Coronary artery (tissue), 2 donors: ENCODE data around the gene KRT27.

Source experiments
- DNase-seq: peaks from one replicate; pipeline ENCODE4 v3.0.0-alpha.2; 2017; ENCODE audit warnings: low spot score
- H3K27ac ChIP-seq, 2 donors: fragments of 200-600 bp; sonication (generic); one replicate each; pipeline ENCODE4 v1.5.1; 2016 to 2019
- H3K4me3 ChIP-seq: fragments of 200-600 bp; sonication (generic); 2 replicates; pipeline ENCODE4 v1.5.1; 2016; ENCODE audit warnings: mild to moderate bottlenecking, moderate library complexity
- CTCF ChIP-seq: fragments of 200-600 bp; sonication (generic); IDR thresholded peaks from one replicate; pipeline ENCODE4 v1.5.1; 2019; ENCODE audit warnings: antibody characterized with exemption

The KRT27 gene

GRCh38 chr17:40795019-40795667, 12.8 kb upstream of the KRT27 start:
- Histone ChIP-seq H3K27ac (no peak overlapping the region), H3K4me3 (no peak overlapping the region)
- DNase-seq = no peak
- no peak for TF ChIP-seq CTCF

GRCh38 chr17:40794466-40794865, 12.1 kb upstream of the KRT27 start:
- no peak overlapping the region for H3K4me3 ChIP-seq
- no peak overlapping the region for H3K27ac ChIP-seq
- TF ChIP-seq CTCF = no peak
- DNase-seq = no peak

- Histone ChIP-seq H3K4me3 (no peak overlapping the region), H3K27ac (no peak overlapping the region)
- DNase-seq = no peak
- no peak for TF ChIP-seq CTCF
Measured at GRCh38 chr17:40793832-40794231, 11.5 kb upstream of the KRT27 start.

GRCh38 chr17:40791787-40792436, 9.6 kb upstream of the KRT27 start:
- no peak for TF ChIP-seq CTCF
- H3K4me3 ChIP-seq = no peak overlapping the region
- H3K27ac ChIP-seq = no peak overlapping the region
- no peak for DNase-seq

- Histone ChIP-seq H3K27ac (no peak overlapping the region), H3K4me3 (no peak overlapping the region)
- no peak for DNase-seq
- no peak for TF ChIP-seq CTCF
Measured at GRCh38 chr17:40791111-40791510, 8.8 kb upstream of the KRT27 start.

GRCh38 chr17:40779181-40779909, 3.0 kb downstream of the KRT27 start:
- TF ChIP-seq CTCF = no peak
- DNase-seq = no peak
- peak overlapping the region; percentile 9 for H3K4me3 ChIP-seq
- no peak overlapping the region for H3K27ac ChIP-seq
